ENCODE data around the gene IBTK. TPM values are rescaled to one million over a fixed set of nuclear protein-coding genes. Genes with fewer than 3 reads are reported as not detected.

The IBTK gene
- total RNA-seq, 1 experiment from 2014 or later: 24.1 TPM

DNA sequence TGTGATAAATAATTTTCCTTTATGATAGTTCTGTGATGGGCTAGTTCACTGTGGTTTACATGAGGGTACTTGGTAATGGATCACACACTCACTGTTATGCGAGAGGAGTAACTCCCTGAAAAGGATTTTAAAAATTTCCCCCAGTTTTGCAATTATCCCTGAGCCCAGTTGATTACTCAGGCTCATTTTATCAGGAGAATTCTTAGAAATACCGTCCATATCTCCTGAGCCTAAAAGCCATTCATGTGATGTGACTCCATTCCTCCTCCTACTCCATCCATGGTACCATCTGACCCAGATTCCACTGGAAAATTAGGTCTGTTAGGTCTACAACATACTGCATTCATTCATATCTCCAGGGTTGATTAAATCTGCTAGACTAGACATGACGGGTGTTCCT lies 16.4 kb upstream of the IBTK start (continued):
- TF ChIP-seq, protein P1, sequence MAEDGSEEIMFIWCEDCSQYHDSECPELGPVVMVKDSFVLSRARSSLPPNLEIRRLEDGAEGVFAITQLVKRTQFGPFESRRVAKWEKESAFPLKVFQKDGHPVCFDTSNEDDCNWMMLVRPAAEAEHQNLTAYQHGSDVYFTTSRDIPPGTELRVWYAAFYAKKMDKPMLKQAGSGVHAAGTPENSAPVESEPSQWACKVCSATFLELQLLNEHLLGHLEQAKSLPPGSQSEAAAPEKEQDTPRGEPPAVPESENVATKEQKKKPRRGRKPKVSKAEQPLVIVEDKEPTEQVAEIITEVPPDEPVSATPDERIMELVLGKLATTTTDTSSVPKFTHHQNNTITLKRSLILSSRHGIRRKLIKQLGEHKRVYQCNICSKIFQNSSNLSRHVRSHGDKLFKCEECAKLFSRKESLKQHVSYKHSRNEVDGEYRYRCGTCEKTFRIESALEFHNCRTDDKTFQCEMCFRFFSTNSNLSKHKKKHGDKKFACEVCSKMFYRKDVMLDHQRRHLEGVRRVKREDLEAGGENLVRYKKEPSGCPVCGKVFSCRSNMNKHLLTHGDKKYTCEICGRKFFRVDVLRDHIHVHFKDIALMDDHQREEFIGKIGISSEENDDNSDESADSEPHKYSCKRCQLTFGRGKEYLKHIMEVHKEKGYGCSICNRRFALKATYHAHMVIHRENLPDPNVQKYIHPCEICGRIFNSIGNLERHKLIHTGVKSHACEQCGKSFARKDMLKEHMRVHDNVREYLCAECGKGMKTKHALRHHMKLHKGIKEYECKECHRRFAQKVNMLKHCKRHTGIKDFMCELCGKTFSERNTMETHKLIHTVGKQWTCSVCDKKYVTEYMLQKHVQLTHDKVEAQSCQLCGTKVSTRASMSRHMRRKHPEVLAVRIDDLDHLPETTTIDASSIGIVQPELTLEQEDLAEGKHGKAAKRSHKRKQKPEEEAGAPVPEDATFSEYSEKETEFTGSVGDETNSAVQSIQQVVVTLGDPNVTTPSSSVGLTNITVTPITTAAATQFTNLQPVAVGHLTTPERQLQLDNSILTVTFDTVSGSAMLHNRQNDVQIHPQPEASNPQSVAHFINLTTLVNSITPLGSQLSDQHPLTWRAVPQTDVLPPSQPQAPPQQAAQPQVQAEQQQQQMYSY (CRISPR knock-in tag; IDR thresholded peaks at IDR 0.05): no peak
- TF ChIP-seq GTF2I (CRISPR knock-in tag; conservative IDR thresholded peaks at IDR 0.05): no peak
- no peak for TF ChIP-seq ESRRA (CRISPR knock-in tag; IDR thresholded peaks at IDR 0.05; ENCODE audit: borderline replicate concordance)
- TF ChIP-seq, protein P2, sequence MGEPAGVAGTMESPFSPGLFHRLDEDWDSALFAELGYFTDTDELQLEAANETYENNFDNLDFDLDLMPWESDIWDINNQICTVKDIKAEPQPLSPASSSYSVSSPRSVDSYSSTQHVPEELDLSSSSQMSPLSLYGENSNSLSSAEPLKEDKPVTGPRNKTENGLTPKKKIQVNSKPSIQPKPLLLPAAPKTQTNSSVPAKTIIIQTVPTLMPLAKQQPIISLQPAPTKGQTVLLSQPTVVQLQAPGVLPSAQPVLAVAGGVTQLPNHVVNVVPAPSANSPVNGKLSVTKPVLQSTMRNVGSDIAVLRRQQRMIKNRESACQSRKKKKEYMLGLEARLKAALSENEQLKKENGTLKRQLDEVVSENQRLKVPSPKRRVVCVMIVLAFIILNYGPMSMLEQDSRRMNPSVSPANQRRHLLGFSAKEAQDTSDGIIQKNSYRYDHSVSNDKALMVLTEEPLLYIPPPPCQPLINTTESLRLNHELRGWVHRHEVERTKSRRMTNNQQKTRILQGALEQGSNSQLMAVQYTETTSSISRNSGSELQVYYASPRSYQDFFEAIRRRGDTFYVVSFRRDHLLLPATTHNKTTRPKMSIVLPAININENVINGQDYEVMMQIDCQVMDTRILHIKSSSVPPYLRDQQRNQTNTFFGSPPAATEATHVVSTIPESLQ (CRISPR knock-in tag; IDR thresholded peaks at IDR 0.05): no peak
- TF ChIP-seq GABPB1 (CRISPR knock-in tag; IDR thresholded peaks at IDR 0.05): no peak
- TF ChIP-seq, protein P3, sequence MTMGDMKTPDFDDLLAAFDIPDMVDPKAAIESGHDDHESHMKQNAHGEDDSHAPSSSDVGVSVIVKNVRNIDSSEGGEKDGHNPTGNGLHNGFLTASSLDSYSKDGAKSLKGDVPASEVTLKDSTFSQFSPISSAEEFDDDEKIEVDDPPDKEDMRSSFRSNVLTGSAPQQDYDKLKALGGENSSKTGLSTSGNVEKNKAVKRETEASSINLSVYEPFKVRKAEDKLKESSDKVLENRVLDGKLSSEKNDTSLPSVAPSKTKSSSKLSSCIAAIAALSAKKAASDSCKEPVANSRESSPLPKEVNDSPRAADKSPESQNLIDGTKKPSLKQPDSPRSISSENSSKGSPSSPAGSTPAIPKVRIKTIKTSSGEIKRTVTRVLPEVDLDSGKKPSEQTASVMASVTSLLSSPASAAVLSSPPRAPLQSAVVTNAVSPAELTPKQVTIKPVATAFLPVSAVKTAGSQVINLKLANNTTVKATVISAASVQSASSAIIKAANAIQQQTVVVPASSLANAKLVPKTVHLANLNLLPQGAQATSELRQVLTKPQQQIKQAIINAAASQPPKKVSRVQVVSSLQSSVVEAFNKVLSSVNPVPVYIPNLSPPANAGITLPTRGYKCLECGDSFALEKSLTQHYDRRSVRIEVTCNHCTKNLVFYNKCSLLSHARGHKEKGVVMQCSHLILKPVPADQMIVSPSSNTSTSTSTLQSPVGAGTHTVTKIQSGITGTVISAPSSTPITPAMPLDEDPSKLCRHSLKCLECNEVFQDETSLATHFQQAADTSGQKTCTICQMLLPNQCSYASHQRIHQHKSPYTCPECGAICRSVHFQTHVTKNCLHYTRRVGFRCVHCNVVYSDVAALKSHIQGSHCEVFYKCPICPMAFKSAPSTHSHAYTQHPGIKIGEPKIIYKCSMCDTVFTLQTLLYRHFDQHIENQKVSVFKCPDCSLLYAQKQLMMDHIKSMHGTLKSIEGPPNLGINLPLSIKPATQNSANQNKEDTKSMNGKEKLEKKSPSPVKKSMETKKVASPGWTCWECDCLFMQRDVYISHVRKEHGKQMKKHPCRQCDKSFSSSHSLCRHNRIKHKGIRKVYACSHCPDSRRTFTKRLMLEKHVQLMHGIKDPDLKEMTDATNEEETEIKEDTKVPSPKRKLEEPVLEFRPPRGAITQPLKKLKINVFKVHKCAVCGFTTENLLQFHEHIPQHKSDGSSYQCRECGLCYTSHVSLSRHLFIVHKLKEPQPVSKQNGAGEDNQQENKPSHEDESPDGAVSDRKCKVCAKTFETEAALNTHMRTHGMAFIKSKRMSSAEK (CRISPR knock-in tag; IDR thresholded peaks at IDR 0.05; ENCODE audit: borderline replicate concordance): no peak
- TF ChIP-seq GRHL2 (CRISPR knock-in tag; IDR thresholded peaks at IDR 0.05; ENCODE audit: insufficient replicate concordance, severe bottlenecking): no peak

DNA sequence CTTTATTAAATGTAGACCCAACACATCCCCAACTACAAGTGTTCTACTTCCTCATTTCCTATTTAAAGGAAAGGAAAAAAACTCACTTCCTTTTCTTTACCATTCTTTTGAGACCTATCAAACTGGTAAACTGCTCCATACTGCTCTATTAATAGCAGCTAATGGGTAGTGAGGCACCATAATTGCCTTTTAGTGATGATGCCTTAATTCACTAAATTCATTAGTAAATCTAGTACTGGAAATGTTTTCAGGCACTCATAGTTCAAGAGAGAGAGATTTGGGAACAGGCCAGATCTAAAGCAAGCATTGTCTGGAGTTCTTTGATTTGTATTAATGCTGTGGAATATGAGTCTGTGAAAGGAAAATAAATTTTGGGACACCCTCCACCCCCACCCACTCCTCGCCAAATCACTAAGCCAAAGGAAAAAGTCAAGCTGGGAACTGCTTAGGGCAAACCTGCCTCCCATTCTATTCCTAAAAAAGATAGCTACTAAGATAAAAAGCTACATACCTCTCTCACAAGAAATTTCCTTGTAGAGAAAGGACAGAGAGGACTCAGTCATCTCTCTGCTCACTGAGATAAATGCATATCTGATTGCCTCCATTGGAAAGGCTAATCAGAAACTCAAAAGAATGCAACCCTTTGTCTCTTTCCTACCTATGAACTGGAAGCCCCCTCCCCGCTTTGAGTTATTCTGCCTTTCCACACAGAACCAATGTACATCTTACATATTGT lies 13.6 kb upstream of the IBTK start:
- DNase-seq (ENCODE audit: low spot score): no peak
- Mint-ChIP-seq H3K27ac (no peak overlapping the region), H3K27me3 (ENCODE audit: low read depth) (no peaks in the 10 kb centered on the region; the same call in 1 of the 2 replicates), H3K9me3 (peaks cover 10% of the 10 kb centered on the region), H3K4me1 (peaks cover 43% of the 10 kb centered on the region), H3K36me3 (no peaks in the 10 kb centered on the region), H3K4me3 (no peak overlapping the region)
- ATAC-seq: no peak
- ChIA-PET POLR2A (interaction anchor here (0.5 to 0.6 kb wide), 4 partner anchors 292 to 723 kb away, joined by 3 to 5 read pairs (median 4); no protein-coding TSS in a partner anchor), CTCF (interaction anchor here (0.7 to 1.8 kb wide), 6 partner anchors 10 to 431 kb away, joined by 3 to 11 read pairs (median 3); partner anchors contain the start of gene TPBG)
- TF ChIP-seq JAZF1 (CRISPR knock-in tag; IDR thresholded peaks at IDR 0.05) (no peak), GABPB1 (CRISPR knock-in tag; IDR thresholded peaks at IDR 0.05) (no peak), RELA (CRISPR knock-in tag; IDR thresholded peaks at IDR 0.05; ENCODE audit: borderline replicate concordance) (no peak), CBFB (CRISPR knock-in tag; IDR thresholded peaks at IDR 0.05; ENCODE audit: low read depth) (no peak), NFYB (CRISPR knock-in tag; conservative IDR thresholded peaks at IDR 0.05; ENCODE audit: low read depth) (no peak), ZNF396 (CRISPR knock-in tag; IDR thresholded peaks at IDR 0.05; ENCODE audit: borderline replicate concordance) (no peak)
- TF ChIP-seq, protein P4, sequence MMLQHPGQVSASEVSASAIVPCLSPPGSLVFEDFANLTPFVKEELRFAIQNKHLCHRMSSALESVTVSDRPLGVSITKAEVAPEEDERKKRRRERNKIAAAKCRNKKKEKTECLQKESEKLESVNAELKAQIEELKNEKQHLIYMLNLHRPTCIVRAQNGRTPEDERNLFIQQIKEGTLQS (CRISPR knock-in tag; conservative IDR thresholded peaks at IDR 0.05): no peak
- TF ChIP-seq, protein P2 (CRISPR knock-in tag; IDR thresholded peaks at IDR 0.05): no peak

All from WTC11 (cell line).